Ishikawa (cell line): ENCODE results near the gene SLC25A26.

Source experiments
- CEBPB ChIP-seq: IDR thresholded peaks from 2 replicates; pipeline ENCODE4 v1.6.1; 2012
- CREB1 ChIP-seq: IDR thresholded peaks from 2 replicates; pipeline ENCODE4 v1.6.1; 2012; ENCODE audit warnings: low read depth
- EGR1 ChIP-seq: IDR thresholded peaks from 2 replicates; pipeline ENCODE4 v1.6.1; 2012
- EP300 ChIP-seq: IDR thresholded peaks from 2 replicates; pipeline ENCODE4 v1.6.1; 2012; ENCODE audit warnings: borderline replicate concordance
- FOXM1 ChIP-seq: IDR thresholded peaks from 2 replicates; pipeline ENCODE4 v1.6.1; 2012; ENCODE audit warnings: low read depth, borderline replicate concordance
- NFIC ChIP-seq: IDR thresholded peaks from 2 replicates; pipeline ENCODE4 v1.6.1; 2012
- RAD21 ChIP-seq: IDR thresholded peaks from 2 replicates; pipeline ENCODE4 v1.6.1; 2012; ENCODE audit warnings: low read depth
- TAF1 ChIP-seq: IDR thresholded peaks from 2 replicates; pipeline ENCODE4 v1.6.1; 2012; ENCODE audit warnings: low read depth, mild to moderate bottlenecking
- TCF12 ChIP-seq: IDR thresholded peaks from 2 replicates; pipeline ENCODE4 v1.6.1; 2012; ENCODE audit warnings: low read depth
- TEAD4 ChIP-seq: IDR thresholded peaks from 2 replicates; pipeline ENCODE4 v1.6.1; 2012
- YY1 ChIP-seq: IDR thresholded peaks from 2 replicates; pipeline ENCODE4 v1.6.1; 2012; ENCODE audit warnings: low read depth
- ZBTB7A ChIP-seq: IDR thresholded peaks from 2 replicates; pipeline ENCODE4 v1.6.1; 2012; ENCODE audit warnings: low read depth
- TF ChIP-seq, protein P1 (sequence below): IDR thresholded peaks from 2 replicates; pipeline ENCODE4 v1.6.1; 2012
- TF ChIP-seq, protein P2 (sequence below): IDR thresholded peaks from 2 replicates; pipeline ENCODE4 v1.6.1; 2012; ENCODE audit warnings: low read depth, mild to moderate bottlenecking
- TF ChIP-seq, protein P3 (sequence below): IDR thresholded peaks from 2 replicates; pipeline ENCODE4 v1.6.1; 2012

Gene SLC25A26

DNA sequence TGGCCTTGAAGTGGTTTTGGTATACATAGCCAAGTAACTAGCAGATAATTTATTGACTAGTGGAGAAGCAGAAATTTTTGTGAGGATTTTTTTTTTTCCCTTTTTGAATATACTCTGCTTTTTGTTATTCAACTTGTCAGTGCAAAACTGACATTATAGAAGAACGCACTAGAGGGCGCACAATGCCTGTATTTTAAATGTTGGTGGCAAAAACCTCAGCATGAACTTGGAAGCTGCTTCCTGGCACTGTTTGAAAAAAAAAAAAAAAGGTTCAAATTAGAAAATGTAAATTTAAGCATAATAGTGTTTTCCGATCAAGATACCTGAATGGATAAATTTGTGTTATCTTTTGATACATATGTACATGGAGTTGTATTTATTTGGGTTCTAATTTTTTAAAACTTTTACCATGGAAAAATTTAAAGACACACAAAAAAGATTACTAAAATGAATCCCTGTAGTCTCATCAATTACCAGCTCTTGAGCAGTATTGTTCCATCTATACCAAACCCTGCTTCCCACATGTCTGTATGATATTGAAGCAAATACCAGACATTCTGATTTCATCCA lies 56.0 kb downstream of the SLC25A26 start:
- TF ChIP-seq RAD21 (peak; percentile 74), TCF12 (no peak), ZBTB7A (no peak), EP300 (no peak)

DNA sequence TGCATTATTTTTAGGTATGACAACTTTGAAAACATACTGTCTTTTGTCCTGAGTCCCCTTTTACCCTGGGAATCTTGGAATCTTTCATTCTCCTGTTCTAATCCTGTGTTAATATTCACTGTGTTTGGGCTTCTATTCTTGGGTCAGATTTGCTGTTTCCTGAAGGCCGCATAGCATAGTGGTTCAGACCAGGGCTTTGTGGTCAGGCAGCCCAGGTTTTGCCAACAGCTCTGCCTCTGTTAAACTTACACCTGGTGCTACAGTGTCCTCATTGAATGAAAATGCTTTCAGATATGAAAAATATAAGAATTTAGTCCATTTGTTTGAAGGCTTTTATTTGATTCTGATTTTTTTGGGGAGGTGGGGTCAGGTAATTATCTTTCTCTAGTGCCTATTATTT lies 58.4 kb downstream of the SLC25A26 start:
- TF ChIP-seq ZBTB7A (no peak), RAD21 (no peak), TCF12 (no peak), NFIC (no peak), YY1 (no peak), CREB1 (no peak)
- TF ChIP-seq, protein P1, sequence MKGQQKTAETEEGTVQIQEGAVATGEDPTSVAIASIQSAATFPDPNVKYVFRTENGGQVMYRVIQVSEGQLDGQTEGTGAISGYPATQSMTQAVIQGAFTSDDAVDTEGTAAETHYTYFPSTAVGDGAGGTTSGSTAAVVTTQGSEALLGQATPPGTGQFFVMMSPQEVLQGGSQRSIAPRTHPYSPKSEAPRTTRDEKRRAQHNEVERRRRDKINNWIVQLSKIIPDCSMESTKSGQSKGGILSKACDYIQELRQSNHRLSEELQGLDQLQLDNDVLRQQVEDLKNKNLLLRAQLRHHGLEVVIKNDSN = no peak
- TF ChIP-seq, protein P2, sequence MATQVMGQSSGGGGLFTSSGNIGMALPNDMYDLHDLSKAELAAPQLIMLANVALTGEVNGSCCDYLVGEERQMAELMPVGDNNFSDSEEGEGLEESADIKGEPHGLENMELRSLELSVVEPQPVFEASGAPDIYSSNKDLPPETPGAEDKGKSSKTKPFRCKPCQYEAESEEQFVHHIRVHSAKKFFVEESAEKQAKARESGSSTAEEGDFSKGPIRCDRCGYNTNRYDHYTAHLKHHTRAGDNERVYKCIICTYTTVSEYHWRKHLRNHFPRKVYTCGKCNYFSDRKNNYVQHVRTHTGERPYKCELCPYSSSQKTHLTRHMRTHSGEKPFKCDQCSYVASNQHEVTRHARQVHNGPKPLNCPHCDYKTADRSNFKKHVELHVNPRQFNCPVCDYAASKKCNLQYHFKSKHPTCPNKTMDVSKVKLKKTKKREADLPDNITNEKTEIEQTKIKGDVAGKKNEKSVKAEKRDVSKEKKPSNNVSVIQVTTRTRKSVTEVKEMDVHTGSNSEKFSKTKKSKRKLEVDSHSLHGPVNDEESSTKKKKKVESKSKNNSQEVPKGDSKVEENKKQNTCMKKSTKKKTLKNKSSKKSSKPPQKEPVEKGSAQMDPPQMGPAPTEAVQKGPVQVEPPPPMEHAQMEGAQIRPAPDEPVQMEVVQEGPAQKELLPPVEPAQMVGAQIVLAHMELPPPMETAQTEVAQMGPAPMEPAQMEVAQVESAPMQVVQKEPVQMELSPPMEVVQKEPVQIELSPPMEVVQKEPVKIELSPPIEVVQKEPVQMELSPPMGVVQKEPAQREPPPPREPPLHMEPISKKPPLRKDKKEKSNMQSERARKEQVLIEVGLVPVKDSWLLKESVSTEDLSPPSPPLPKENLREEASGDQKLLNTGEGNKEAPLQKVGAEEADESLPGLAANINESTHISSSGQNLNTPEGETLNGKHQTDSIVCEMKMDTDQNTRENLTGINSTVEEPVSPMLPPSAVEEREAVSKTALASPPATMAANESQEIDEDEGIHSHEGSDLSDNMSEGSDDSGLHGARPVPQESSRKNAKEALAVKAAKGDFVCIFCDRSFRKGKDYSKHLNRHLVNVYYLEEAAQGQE = no peak

DNA sequence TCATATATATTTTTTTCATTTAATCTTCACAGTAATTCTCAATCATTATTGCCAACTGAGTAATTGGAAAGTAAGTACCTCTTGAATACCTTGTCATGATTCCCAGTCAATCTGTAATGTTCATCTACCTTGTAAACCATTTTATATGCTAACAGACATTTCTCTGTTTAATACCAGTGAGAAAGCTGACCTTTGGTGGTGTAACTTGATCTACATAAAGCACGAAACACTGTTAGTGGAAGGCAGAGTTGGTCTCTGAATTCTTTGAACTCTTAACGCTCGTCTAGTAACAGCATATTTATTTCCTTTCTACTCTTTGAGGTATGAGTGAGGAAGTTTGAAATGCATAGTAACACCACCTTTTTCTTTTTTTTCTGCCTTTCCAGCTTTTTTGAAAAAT lies 59.5 kb downstream of the SLC25A26 start:
- TF ChIP-seq TEAD4 (no peak), EGR1 (no peak), EP300 (no peak), NFIC (no peak), TAF1 (no peak), TCF12 (no peak), YY1 (no peak), CEBPB (no peak), ZBTB7A (no peak), CREB1 (no peak), RAD21 (no peak), FOXM1 (no peak)
- TF ChIP-seq, protein P2 = no peak
- TF ChIP-seq, protein P1 = no peak
- TF ChIP-seq, protein P3, sequence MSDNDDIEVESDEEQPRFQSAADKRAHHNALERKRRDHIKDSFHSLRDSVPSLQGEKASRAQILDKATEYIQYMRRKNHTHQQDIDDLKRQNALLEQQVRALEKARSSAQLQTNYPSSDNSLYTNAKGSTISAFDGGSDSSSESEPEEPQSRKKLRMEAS = no peak

DNA sequence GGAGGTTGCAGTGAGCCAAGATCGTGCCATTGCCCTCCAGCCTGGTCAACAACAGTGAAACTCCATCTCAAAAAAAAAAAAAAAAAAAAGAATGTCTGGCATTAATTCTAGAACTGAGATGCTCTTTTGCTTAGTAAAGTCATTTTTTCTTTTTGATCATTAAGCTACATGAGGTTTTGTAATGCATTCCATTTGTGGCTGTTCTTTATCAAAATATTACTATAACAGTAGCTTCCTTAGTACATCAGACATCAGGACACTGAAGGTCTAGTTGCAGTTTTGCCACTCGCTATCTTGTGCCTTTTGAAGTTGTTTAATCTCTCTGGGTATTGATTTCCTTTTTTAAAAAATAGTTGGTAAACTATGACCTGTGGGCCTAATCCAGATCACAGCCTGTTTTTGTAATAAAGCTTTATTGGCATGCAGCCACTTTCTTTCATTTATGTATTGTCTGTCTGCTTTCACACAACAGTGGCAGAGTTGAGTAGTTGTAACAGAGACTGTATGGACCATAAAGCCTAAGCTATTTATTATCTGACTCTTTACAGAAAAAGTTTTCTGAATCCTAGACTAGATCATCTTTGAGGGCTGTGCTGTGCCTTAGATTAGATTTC lies 76.6 kb downstream of the SLC25A26 start:
- no peak for TF ChIP-seq TEAD4
- no peak for TF ChIP-seq EGR1
- no peak for TF ChIP-seq NFIC
- TF ChIP-seq FOXM1 = no peak
- no peak for TF ChIP-seq EP300
- TF ChIP-seq, protein P1 = no peak
- TF ChIP-seq CEBPB = no peak
- no peak for TF ChIP-seq ZBTB7A
- no peak for TF ChIP-seq CREB1
- TF ChIP-seq, protein P2 = no peak
- no peak for TF ChIP-seq TAF1
- no peak for TF ChIP-seq YY1
- TF ChIP-seq TCF12 = no peak
- TF ChIP-seq RAD21 = no peak
- TF ChIP-seq, protein P3 = no peak
